ENCODE results near the gene NPC1. TPM values are rescaled to one million over a fixed set of nuclear protein-coding genes. Genes with fewer than 3 reads are reported as not detected.
"Not testable (repeated sequence)": the region's sequence is repeated elsewhere in the genome, so short reads cannot be mapped to it uniquely, and the experiment has no call there.

NPC1 gene
- total RNA-seq, 2 donors from 2014 or later = 28.1 to 39.7 TPM

DNA sequence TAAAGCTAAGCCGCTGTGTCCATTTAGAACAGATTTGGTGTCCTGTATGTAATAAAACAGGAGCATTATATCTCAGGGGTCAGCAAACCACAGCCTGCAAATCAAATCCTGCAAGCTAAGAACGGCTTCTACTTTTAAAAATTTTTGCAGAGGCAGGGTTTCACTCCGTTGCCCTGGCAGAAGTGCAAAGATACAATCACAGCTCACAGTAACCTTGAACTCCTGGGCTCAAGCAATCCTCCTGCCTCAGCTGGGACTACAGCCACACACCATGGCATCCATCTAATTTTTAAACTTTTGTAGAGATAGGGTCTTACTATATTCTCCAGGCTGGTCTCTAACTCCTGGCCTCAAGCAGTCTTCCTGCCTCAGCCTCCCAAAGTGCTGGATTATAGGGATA lies 28.6 kb upstream of the NPC1 start:
- Mint-ChIP-seq H3K36me3 (no peaks in the 10 kb centered on the region), H3K9me3 (no peaks in the 10 kb centered on the region)
- DNase-seq (ENCODE audit: low spot score in 2 of 2) = no peak

DNA sequence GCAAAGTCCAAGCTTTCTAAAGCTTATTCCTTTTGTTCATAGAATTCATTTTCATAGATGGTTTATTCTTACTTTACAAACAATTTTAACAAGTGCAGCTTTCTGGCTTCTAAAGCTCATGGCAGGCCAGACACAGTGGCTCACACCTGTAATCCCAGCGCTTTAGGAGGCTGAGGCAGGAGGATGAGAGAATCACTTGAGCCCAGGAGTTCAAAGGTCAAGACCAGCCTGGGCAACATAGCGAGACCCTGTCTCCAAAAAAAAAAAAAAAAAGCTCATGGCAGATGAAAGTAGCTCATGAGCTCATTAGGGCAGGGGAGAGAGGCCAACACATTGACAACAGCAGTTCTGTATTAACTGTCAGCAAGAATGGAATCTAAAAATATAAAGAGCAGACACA lies 28.1 kb upstream of the NPC1 start:
- no peak for ATAC-seq

More for the DNA sequence above, 28.6 kb upstream of the NPC1 start:
- H3K27ac Mint-ChIP-seq = no peak overlapping the region
- ATAC-seq = no peak

DNA sequence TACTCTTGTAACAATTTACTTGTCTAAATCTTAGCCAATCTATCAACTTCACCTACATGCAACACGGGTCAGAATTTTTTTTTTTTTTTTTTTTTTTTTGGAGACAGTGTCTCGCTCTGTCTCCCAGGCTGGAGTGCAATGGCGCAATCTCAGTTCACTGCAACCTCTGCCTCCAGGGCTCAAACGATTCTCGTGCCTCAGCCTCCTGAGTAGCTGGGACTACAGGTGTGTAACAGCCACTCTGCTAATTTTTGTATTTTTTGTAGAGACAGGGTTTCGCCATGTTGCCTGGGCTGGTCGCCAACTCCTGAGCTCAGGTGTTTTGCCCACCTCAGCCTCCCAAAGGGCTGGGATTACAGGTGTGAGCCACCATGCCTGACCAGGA lies 26.8 kb upstream of the NPC1 start:
- not testable (repeated sequence) for ATAC-seq; H3K27ac Mint-ChIP-seq; H3K9me3 Mint-ChIP-seq; DNase-seq (ENCODE audit: low spot score in 2 of 2); H3K36me3 Mint-ChIP-seq

More for the DNA sequence above, 28.1 kb upstream of the NPC1 start:
- no peak for DNase-seq (ENCODE audit: low spot score in 2 of 2)
- no peak overlapping the region for H3K27ac Mint-ChIP-seq
- no peaks in the 10 kb centered on the region for H3K9me3 Mint-ChIP-seq
- H3K36me3 Mint-ChIP-seq = no peaks in the 10 kb centered on the region

DNA sequence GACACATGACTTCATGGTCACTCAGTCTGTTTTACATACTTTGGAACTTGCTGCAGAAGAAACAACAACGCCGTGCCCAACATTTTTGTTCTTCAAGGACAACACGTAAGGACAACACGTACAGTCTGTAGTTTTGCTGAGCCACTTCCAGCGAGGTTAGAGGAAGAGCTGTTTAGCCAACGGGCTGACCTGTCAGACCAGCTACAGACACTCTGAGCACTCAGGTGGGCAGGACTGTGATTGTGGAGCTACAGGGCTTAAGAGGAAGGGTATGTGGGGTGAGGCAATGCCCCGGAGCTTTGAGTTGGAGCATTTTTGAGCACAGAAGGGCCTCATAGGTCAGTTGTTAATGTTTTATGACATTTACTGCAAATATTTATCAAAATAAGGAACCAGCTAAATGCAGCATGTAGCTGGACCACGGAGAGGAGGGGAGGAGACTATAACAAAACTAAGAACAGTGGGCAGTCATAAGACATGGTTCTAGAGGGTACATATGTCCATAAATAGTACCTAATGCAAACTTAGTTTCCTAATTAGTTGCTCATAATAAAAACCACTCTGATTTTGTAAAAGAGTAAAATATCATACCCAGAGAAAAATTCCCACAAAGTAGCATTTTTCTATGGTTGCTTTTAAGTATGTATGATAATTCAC lies 26.3 kb upstream of the NPC1 start:
- Mint-ChIP-seq H3K9me3 (no peaks in the 10 kb centered on the region), H3K36me3 (no peaks in the 10 kb centered on the region), H3K27ac (no peak overlapping the region)
- ATAC-seq = no peak
- DNase-seq (ENCODE audit: low spot score in 2 of 2) = no peak

DNA sequence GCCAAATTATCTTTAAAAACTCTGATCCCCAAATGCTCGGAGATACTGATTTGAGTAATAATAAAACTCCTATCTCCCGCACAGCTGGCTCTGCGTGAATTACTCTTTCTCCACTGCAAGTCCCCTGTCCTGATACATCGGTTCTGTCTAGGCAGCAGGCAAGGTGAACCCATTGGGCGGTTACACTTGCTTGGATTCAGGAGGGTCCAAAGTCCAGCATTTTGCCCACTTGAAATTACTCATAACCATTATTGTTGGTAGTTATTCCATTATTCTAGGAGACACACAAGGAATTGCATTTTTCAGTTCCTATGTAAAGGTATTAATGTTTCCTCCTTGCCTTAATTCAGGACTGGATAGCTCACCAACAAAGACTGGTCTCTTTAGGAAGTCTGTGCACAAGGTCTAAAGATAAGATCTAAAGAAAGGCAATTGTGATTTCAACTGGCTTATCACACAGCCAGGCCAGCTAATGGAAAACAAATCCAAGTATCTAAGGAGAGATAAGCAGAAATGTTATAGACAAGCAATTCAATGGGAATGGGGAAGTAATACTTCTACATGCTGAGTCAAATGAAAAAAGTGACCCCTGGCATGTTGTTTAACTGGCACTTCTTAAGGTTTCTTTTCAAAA lies 23.2 kb upstream of the NPC1 start:
- no peak for DNase-seq (ENCODE audit: low spot score in 2 of 2)
- no peaks in the 10 kb centered on the region for H3K36me3 Mint-ChIP-seq
- H3K9me3 Mint-ChIP-seq = no peaks in the 10 kb centered on the region
- H3K27ac Mint-ChIP-seq = no peak overlapping the region
- no peak for ATAC-seq

DNA sequence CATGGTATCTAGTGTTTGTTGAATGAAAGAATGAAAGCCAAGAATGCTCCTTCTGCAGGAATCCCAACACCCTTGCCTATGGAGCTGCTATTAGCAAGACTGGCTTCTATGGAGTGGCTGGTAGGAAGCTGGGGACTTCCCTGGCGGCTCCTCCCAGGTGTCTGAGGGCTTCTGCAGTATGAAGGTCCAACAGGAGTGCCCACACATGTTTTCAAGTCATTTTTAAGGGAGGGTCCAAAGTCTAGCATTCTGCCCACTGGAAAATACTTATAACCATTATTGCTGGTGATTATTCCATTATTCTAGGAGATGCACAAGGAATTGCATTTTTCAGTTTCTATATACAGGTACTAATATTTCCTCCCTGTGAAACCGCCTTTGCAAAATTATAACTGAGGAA lies 21.9 kb upstream of the NPC1 start:
- DNase-seq (ENCODE audit: low spot score in 2 of 2) = no peak
- ATAC-seq = no peak
- Mint-ChIP-seq H3K9me3 (no peaks in the 10 kb centered on the region), H3K27ac (no peak overlapping the region), H3K36me3 (no peaks in the 10 kb centered on the region)

DNA sequence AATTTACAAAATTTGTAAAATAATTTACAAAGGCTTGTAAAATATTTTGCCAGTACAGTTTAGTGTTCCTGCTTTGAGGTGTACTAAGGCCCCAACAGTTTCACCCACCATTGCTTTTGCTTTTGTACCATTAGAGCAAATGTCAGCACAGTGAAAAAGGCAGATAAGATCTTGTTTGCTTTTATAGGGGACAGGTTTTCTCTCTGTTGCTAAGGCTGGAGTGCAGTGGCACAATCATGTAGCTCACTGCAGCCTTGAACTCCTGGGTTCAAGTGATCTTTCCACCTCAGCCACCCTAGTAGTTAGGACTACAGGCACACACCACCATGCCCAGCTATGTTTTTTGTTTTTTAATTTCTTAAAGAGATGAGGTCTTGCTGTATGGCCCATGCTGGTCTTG lies 19.6 kb upstream of the NPC1 start:
- ATAC-seq (no peak), DNase-seq (ENCODE audit: low spot score in 2 of 2) (no peak)
- H3K27ac Mint-ChIP-seq = no peak overlapping the region
- H3K9me3 Mint-ChIP-seq = no peaks in the 10 kb centered on the region
- no peaks in the 10 kb centered on the region for H3K36me3 Mint-ChIP-seq

DNA sequence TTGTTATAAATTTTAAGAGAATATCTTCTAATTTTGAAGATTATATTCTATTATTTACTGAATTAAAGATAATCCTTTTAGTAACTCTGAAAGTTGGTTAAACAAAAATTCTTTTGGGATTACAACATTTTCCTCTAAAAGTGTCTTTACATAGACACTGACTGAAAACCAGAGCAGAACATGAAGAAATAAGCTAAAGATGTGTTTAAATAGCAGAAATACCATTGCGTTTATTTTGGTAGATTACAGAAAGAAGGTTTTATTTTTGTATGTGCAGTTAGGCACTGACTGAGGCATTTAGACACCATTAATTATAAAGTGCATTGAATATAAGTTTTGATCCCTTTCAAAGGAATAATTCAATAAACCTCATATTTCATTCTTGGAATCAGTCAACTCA lies 13.5 kb upstream of the NPC1 start:
- no peak for DNase-seq (ENCODE audit: low spot score in 2 of 2)
- Mint-ChIP-seq H3K27ac (no peak overlapping the region), H3K36me3 (no peaks in the 10 kb centered on the region), H3K9me3 (no peaks in the 10 kb centered on the region)
- ATAC-seq = no peak

DNA sequence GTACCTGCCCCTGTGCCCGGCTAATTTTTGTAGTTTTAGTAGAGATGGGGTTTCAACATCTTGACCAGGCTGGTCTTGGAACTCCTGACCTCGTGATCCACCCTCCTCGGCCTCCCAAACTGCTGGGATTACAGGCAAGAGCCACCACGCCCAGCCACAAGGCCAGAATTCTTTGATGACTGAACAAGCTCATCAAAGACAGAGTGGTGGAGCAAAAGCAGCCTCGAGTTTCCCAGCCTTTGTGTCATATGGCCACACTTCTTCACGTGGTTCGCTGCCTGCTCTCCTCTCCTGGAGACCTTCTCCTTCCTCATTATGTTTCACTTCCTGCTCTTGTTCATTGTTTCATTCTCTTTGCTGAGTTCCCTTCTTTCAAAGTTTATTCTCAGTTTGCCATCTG lies 9.9 kb upstream of the NPC1 start:
- Mint-ChIP-seq H3K27ac (no peak overlapping the region), H3K9me3 (no peaks in the 10 kb centered on the region), H3K36me3 (peaks cover 0 to 6% of the 10 kb centered on the region in 2 donors)
- ATAC-seq = no peak
- DNase-seq (ENCODE audit: low spot score in 2 of 2) = no peak

DNA sequence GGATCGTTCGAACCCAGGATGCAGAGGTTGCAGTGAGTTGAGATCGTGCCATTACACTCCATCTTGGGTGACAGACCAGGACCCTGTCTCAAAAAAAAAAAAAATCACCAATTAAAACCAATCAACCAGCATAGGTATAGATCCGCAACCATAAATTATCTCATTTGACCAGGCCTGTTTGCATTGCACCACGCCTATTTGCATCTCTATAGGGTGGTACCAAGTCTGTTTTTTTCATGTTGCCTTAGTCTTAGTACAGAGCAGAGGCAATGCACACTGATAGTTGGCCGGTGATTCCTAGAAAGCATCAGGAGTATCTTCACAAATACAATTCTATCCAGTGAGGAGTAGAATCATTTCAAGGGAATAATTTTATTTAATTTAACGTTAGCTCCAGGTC lies 9.3 kb upstream of the NPC1 start:
- Mint-ChIP-seq H3K36me3 (peaks cover 0 to 6% of the 10 kb centered on the region in 2 donors), H3K27ac (no peak overlapping the region), H3K9me3 (no peaks in the 10 kb centered on the region)
- ATAC-seq (no peak), DNase-seq (ENCODE audit: low spot score in 2 of 2) (no peak)

DNA sequence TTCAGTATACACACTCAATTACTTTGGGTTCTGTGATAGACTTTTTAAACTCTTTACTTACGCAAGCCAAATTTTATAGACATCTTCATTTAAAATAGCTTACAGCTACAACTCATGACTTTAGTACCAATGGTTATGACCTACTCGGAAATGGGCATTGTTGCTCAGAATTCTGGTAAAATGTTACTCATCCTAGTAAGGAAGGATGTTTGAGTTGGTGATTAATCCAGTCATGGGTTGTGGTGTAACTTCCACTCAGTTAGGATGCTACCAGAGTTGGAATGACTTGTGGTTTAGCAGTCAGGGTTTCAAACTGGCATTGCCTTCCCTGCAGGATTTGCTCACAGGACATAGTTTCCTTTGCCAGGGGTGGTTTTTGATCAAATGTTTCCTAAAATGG lies 7.4 kb upstream of the NPC1 start:
- H3K27ac Mint-ChIP-seq = peak overlapping the region in 1 of 2 donors; percentile 42
- H3K36me3 Mint-ChIP-seq = peaks cover 0 to 6% of the 10 kb centered on the region in 2 donors
- ATAC-seq = peak; percentile 67 to 69
- DNase-seq (ENCODE audit: low spot score in 2 of 2) = no peak
- H3K9me3 Mint-ChIP-seq = no peaks in the 10 kb centered on the region

DNA sequence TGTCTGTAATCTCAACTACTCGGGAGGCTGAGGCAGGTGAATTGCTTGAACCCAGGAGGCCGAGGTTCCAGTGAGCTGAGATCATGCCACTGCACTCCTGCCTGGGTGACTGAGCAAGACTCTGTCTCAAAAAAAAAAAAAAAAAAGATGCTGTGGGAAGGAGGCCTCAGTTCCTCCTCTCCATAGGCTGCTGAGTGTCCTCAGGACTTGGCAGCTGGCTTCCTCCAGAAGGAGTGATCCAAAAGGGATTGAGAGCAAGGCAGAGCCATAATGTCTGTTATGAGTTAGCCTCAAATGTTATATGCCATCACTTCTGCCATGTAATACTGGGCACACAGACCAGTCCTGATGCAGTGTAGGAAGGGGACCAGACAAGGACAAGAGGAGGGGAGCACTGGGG lies 6.6 kb upstream of the NPC1 start:
- peaks cover 0 to 6% of the 10 kb centered on the region in 2 donors for H3K36me3 Mint-ChIP-seq
- DNase-seq (ENCODE audit: low spot score in 2 of 2) (no peak), ATAC-seq (no peak)
- H3K9me3 Mint-ChIP-seq = no peaks in the 10 kb centered on the region
- peak overlapping the region in 1 of 2 donors; percentile 44 for H3K27ac Mint-ChIP-seq

DNA sequence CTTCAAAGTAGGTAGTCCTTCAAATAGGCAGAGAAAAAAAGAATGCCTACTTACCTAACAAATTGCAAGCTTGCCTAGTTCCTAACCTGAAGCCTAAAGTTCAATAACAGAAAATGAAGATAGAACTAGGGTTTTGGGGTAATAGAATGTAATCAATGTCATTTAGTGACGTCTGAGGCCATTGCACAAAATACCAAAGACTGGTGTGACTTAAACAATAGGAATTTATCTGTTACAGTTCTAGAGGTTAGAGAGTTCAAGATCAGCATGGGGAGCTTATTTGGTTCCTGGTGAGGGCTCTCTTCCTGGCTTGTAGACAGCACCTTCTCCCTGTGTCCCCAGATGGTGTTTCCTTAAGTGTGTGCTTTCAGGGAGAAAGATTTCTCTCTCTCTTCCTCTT lies 4.7 kb upstream of the NPC1 start:
- H3K36me3 Mint-ChIP-seq = peaks cover 0 to 6% of the 10 kb centered on the region in 2 donors
- no peaks in the 10 kb centered on the region for H3K9me3 Mint-ChIP-seq
- H3K27ac Mint-ChIP-seq = no peak overlapping the region
- no peak for ATAC-seq
- no peak for DNase-seq (ENCODE audit: low spot score in 2 of 2)

DNA sequence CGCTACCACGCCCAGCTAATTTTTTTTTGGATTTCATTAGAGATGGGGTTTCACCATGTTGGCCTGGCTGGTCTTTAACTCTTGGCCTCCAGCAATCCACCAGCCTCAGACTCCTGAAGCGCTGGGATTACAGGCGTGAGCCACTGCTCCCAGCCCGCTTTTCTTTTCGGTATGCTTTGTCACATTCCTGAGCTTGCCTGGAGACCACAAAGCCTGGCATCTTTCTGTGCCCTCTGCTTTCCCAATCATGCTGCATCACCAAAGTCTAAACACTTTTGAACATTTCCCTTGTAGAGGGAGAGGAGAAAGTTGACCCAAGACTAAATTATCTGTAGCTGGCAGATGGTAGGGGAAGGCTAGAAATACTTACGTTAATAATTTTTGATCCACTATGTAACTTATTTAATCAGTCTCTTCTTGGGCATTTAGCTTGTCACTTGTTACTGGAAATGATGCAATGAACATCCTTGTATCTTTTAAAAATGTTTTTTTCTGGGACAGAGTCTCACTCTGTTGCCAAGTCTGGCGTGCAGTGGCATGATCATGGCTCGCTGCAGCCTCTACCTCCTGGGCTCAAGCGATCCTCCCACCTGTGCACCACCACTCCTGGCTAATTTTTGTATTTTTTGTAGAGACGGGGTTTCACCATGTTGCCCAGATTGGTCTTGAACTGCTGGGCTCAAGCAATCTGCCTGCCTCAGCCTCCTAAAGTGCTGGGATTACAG lies 2.7 kb upstream of the NPC1 start:
- Mint-ChIP-seq H3K27ac (no peak overlapping the region), H3K9me3 (no peaks in the 10 kb centered on the region), H3K36me3 (peaks cover 6 to 10% of the 10 kb centered on the region in 2 donors)
- ATAC-seq = no peak
- no peak for DNase-seq (ENCODE audit: low spot score in 2 of 2)

DNA sequence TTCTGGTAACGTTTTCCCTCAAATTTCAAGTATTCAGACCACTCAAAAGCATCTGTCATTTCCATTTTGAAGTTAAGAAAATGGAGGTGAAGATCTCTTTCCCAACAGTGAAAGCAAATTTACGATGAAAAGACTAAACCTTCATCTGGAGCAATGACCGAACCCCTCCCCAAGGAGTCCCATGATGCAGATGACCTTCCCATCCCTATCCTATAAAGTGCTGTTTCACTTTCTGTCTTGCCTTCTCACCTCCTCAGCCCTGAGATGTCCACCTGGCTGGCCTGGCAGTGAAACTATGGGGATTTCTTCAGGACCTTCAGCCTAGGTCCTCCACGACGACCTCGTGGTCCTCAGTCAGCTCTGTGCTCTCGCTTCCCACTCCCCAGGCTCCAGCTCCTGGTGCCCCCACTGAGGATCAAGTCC lies 925 bp upstream of the NPC1 start:
- no peaks in the 10 kb centered on the region for H3K9me3 Mint-ChIP-seq
- H3K27ac Mint-ChIP-seq = peak overlapping the region; percentile 78 to 94
- ATAC-seq (no peak), DNase-seq (ENCODE audit: low spot score in 2 of 2) (no peak)
- peaks cover 5 to 12% of the 10 kb centered on the region in 2 donors for H3K36me3 Mint-ChIP-seq

DNA sequence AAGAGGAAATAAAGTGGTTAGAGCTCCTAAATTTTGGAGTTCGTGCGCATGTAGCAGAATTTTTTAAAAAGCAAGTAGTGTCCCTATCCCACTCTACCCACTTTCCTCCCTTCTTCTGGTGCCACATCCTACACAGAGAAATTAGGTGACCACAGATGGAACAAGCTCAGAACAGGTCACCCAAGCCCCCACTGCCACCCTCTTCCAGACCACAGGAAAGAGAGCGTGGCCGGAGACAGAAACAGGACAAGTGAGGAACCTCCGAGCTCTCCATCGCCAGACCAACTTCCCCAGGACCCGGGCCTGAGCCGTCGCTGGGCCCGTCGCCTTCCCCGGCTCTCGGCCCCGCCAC lies 433 bp downstream of the NPC1 start:
- ATAC-seq (no peak), DNase-seq (ENCODE audit: low spot score in 2 of 2) (no peak)
- peak overlapping the region; percentile 94 to 95 for H3K27ac Mint-ChIP-seq
- H3K9me3 Mint-ChIP-seq = no peaks in the 10 kb centered on the region
- H3K36me3 Mint-ChIP-seq = peaks cover 5 to 12% of the 10 kb centered on the region in 2 donors

DNA sequence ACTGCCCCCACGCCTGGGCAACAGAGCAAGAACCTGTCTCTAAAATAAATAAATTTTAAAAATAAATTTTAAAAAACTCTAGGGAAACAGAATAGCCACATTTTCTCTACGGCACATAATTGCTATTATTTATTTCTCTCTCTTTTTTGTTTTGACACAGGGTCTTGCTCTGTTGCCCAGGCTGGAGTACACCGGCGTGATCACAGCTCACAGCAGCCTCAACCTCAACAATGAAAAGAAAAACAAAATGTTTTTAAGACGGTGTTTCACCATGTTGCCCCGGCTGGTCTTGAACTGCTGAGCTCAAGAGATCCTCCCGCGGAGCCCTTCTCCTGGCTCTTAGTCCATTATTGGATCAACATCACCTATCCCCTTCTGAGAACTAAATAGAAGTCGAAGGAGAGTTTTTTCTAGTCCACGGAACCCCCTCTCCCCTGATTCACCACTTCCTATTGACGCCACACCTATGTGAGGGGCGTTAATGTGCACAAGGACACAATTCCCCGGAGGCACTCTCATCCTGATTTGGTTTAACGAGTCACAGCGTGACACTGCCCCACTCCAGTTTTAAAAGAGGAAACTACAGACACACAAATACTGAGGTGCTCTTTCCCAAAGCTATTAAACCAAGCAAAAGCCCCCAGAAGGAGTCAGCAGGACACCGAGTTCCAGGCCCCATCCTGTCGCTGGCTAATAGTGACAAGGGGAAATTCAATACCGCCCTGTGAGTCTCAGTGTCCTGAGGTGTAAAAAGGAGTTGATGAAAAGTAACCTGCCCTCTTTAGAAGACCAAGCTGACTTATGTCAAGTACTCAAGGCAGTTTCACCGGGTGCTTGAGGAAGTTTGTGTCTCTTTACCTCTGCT lies 1.1 kb downstream of the NPC1 start:
- peak overlapping the region; percentile 94 to 95 for H3K27ac Mint-ChIP-seq
- ATAC-seq (no peak), DNase-seq (ENCODE audit: low spot score in 2 of 2) (peak in 1 of 2 donors; percentile 13)
- H3K36me3 Mint-ChIP-seq = peaks cover 5 to 12% of the 10 kb centered on the region in 2 donors
- H3K9me3 Mint-ChIP-seq = no peaks in the 10 kb centered on the region

Measured in activated naive CD4-positive, alpha-beta T cell treated with anti-CD3 and anti-CD28 coated beads, Interleukin-2, amount 50 U/mL, for 72 hours (primary cell).